BJ (cell line): ENCODE data around the gene FHAD1. TPM values are rescaled to one million over a fixed set of nuclear protein-coding genes. Genes with fewer than 3 reads are reported as not detected.
"Not testable (repeated sequence)": the region's sequence is repeated elsewhere in the genome, so short reads cannot be mapped to it uniquely, and the experiment has no call there.

Experiments used
- CTCF ChIA-PET: fragments of 350-600 bp; formaldehyde crosslinking; extraction: SDS; loops from one replicate; lab custom pipeline; 2021; ENCODE audit warnings: antibody characterized with exemption, inconsistent platforms; lab: Yijun Ruan, JAX
- POLR2A ChIA-PET: fragments of 300-600 bp; sonication (Branson Sonifier 250); formaldehyde crosslinking; extraction: SDS; loops from one replicate; lab custom pipeline; 2021; ENCODE audit warnings: antibody characterized with exemption; lab: Charles Lee
- DNase-seq: peaks from one replicate; pipeline ENCODE4 v3.0.0-alpha.2; 2011; ENCODE audit warnings: low read depth
- H3K27me3 ChIP-seq: 2 replicates; pipeline ENCODE4 v1.6.0; 2011; ENCODE audit warnings: low read length; ENCODE audit not compliant: control insufficient read depth, insufficient read depth
- H3K36me3 ChIP-seq: 2 replicates; pipeline ENCODE4 v1.5.1; 2011; ENCODE audit warnings: low read length; ENCODE audit not compliant: control insufficient read depth, insufficient read depth
- H3K4me3 ChIP-seq: 2 replicates; pipeline ENCODE4 v1.5.1; 2011; ENCODE audit warnings: low read depth, mild to moderate bottlenecking, control low read depth, low read length
- polyA plus RNA-seq: library from polyadenylated mRNA; depleted of rRNA; stranded (reverse); fragments of >200 nt; gene quantifications from 2 replicates; pipeline ENCODE4 v1.2.3, GENCODE V29; 2011
- TF ChIP-seq, protein P1 (sequence below): IDR thresholded peaks from 2 replicates; pipeline ENCODE4 v1.5.1; 2011; ENCODE audit warnings: low read depth, mild to moderate bottlenecking, control low read depth, inconsistent platforms, low read length, moderate library complexity; ENCODE audit not compliant: insufficient read depth

The FHAD1 gene
- polyA plus RNA-seq, 1 experiment = not detected

- ChIA-PET POLR2A (no interaction called here), CTCF (interaction anchor here (2.6 kb wide), 1 partner anchor 15 kb away, joined by 10 read pairs; no protein-coding TSS in a partner anchor)
- DNase-seq = no peak
- Histone ChIP-seq H3K27me3 (no peaks in the 10 kb centered on the region; the same call in 1 of the 2 replicates), H3K4me3 (no peak overlapping the region), H3K36me3 (no peaks in the 10 kb centered on the region)
- TF ChIP-seq, protein P1, sequence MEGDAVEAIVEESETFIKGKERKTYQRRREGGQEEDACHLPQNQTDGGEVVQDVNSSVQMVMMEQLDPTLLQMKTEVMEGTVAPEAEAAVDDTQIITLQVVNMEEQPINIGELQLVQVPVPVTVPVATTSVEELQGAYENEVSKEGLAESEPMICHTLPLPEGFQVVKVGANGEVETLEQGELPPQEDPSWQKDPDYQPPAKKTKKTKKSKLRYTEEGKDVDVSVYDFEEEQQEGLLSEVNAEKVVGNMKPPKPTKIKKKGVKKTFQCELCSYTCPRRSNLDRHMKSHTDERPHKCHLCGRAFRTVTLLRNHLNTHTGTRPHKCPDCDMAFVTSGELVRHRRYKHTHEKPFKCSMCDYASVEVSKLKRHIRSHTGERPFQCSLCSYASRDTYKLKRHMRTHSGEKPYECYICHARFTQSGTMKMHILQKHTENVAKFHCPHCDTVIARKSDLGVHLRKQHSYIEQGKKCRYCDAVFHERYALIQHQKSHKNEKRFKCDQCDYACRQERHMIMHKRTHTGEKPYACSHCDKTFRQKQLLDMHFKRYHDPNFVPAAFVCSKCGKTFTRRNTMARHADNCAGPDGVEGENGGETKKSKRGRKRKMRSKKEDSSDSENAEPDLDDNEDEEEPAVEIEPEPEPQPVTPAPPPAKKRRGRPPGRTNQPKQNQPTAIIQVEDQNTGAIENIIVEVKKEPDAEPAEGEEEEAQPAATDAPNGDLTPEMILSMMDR = no peak
These were observed 43.4 kb downstream of the FHAD1 start for GRCh38 chr1:15290382-15290781.

- Histone ChIP-seq H3K4me3 (no peak overlapping the region), H3K27me3 (no peaks in the 10 kb centered on the region), H3K36me3 (no peaks in the 10 kb centered on the region)
- TF ChIP-seq, protein P1 = no peak
- DNase-seq = no peak
- CTCF ChIA-PET = interaction anchor here (1.3 to 2.0 kb wide), 2 partner anchors 9 to 24 kb away, joined by 4 to 5 read pairs; no protein-coding TSS in a partner anchor
- POLR2A ChIA-PET = no interaction called here
These were observed 48.7 kb downstream of the FHAD1 start for GRCh38 chr1:15295696-15296095.

GRCh38 chr1:15296585-15297321 is 49.7 kb downstream of the FHAD1 start:
- H3K4me3 ChIP-seq = no peak overlapping the region

GRCh38 chr1:15297975-15298374 is 51.0 kb downstream of the FHAD1 start:
- DNase-seq, H3K4me3 ChIP-seq, H3K36me3 ChIP-seq, H3K27me3 ChIP-seq, POLR2A ChIA-PET: not testable (repeated sequence)
- CTCF ChIA-PET = interaction anchor here (1.0 kb wide), 1 partner anchor 146 kb away, joined by 3 read pairs; no protein-coding TSS in a partner anchor

More at GRCh38 chr1:15296585-15297321, 49.7 kb downstream of the FHAD1 start:
- POLR2A ChIA-PET = no interaction called here
- TF ChIP-seq, protein P1 = no peak
- H3K27me3 ChIP-seq = no peaks in the 10 kb centered on the region; the same call in 1 of the 2 replicates
- H3K36me3 ChIP-seq = no peaks in the 10 kb centered on the region
- CTCF ChIA-PET = interaction anchor here (1.0 kb wide), 1 partner anchor 144 kb away, joined by 3 read pairs; no protein-coding TSS in a partner anchor
- DNase-seq = no peak

DNA sequence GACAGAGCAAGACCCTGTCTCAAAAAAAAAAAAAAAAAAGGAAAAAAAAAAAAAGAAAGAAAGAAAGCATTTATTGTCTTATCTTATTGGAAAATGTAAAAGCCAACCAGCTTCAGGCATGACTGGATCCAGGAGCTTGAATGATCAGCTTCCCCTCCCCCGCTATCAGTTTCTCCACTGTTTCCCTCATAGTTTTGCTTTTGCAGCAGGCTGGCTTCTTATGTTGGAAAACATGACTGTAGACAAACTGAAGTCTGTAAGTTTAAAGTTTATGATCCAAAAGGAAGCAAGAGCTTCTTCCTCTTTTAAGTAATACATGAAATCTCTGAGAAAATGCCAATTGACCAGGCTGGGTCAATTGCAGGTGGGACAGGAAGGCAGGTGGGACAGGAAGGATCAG is 52.2 kb downstream of the FHAD1 start:
- DNase-seq = no peak
- H3K27me3 ChIP-seq = no peaks in the 10 kb centered on the region; the same call in 1 of the 2 replicates
- ChIA-PET POLR2A (no interaction called here), CTCF (interaction anchor here (0.7 to 1.3 kb wide), 4 partner anchors 11 to 145 kb away, joined by 3 to 5 read pairs (median 3); partner anchors contain the start of gene TMEM51)
- TF ChIP-seq, protein P1 = no peak
- H3K4me3 ChIP-seq = no peak overlapping the region
- no peaks in the 10 kb centered on the region for H3K36me3 ChIP-seq
